ENCODE measurements around the gene MAP10.
"Not testable (repeated sequence)": the region's sequence is repeated elsewhere in the genome, so short reads cannot be mapped to it uniquely, and the experiment has no call there.

The MAP10 gene, protein sequence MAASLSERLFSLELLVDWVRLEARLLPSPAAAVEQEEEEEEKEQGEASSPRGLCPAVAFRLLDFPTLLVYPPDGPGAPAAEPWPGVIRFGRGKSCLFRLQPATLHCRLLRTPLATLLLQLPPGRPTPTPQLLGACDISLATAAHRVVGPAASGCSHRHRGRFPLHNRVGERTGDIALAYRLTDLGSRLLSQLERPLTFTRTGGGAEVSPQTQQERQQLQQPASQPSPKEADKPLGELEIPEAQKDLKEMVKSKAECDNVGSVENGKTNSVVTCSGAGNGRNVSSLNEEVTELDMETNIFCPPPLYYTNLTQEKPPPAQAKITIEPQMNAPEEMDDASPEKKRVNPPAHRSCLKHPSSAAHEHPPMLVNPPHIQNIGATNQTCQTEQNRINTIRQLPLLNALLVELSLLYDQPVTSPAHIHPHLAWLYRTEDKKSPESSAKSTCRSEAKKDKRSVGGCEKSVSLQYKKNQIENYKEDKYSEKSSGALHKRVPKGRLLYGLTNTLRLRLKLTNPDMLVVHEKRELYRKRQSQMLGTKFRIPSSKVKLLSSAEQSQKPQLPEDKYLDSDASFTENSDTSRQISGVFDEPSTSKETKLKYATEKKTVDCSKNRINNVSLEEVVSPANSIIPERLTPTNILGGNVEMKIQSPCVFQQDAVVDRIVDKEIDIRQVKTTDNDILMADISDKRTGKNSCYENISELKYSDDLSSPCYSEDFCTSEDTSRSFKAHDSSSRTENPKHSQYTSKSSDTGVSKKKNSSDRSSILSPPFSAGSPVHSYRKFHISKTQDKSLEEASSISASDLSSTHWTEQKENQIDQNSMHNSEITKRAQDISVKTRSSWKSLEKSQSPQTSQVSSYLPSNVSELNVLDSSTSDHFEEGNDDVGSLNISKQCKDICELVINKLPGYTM

GRCh38 chr1:232805269-232806185 lies at the start of gene MAP10:
Gene MAP10, plus strand, starts transcription at chr1:232805416. Its CDS starts 34 bp downstream, at chr1:232805450.
- DNase-seq = peak; percentile 83

DNA sequence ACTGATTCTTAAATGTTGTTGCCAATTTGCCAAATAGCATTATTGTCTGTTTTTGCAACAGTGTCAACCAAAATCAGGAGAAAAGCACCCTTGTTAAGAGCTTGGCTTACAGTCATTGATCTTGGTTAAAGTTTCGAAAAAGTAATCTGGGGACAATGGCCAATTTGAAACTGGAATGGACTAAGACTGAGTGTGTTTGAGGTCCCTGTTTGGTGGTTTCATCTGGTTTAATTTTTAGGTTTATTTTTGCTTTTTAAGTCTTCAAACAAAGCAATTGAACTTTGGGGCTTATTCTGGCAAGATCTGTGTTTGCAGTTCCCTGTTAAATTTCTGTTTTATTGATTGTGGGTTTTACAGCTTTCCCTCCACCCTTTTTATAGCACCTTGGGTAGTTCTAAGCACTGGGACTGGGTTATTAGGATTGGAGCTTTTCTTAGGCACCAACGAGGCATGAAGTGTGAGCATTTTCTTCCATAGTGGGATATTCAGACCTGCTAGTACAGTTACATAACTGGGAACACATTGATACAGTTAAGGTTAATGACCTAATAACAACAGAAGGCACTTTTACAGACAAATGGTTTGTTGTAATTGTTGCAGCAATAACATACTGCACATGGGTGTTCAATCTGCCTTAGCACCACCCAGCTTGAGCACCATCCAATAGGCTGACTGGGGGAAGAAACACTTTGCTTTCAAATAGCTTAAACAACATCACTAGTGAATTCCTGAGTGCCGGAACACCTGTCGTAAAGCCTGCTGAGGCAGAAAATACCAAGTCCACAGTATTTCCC lies 40.6 kb upstream of the MAP10 start:
- DNase-seq = no peak

- DNase-seq = no peak
Observed at GRCh38 chr1:232765542-232765941, 39.7 kb upstream of the MAP10 start.

- DNase-seq = no peak
Observed at GRCh38 chr1:232766241-232766890, 38.9 kb upstream of the MAP10 start.

GRCh38 chr1:232766904-232767303 lies 38.3 kb upstream of the MAP10 start:
- no peak for DNase-seq

DNA sequence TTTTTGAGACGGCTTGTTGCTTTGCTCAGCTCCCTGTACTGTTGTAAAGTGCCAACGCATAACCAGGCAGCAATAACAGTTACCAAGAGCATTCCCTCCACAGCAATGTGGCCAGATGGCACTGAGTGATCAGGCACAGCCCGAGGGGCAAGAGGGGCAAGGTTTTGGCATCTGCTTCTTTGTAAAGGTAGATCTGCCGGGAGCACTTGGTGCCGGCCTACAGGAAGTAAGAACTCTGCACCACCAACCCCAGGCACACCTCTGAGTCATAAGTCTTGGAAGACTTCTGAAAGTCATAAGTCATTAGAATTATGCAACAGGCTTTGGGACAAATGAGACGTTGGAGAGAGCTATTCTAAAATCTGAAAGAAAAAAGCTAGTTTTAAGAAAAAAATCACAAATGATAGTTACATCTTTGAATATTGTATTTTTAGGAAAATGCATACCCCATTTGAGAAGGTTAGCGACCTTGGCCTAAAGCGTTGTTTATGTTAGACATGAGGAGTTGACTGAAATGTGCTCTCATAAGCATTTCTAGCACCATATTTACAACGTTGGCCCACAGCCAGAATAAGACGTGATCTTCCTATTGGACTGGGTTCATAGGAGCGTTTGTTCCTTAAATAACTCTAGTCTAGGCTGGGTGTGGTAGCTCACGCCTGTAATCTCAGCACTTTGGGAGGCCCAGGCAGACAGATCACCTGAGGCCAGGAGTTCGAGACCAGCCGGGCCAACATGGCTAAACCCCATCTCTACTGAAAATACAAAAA lies 37.7 kb upstream of the MAP10 start:
- no peak for DNase-seq

DNA sequence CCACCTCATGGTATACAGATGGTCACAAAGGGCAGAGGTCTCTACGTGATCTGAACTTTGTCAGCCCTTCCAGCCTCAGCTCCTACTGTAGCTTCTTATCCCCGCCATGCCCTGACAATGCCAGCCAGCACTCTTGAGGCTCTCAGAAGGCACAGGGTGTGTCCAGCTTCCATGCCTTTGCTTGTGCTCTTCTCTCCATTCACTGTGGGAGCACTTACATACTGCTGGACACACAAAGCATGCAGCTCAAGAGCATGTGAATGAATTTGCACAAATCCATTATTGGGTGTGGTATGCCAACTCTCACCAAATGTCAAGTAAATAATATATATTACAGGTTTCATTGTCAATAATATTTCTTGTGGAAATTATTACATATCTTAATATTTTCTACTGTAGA lies 36.4 kb upstream of the MAP10 start:
- no peak for DNase-seq

- no peak for DNase-seq
Observed at GRCh38 chr1:232769733-232770132, 35.5 kb upstream of the MAP10 start.

DNA sequence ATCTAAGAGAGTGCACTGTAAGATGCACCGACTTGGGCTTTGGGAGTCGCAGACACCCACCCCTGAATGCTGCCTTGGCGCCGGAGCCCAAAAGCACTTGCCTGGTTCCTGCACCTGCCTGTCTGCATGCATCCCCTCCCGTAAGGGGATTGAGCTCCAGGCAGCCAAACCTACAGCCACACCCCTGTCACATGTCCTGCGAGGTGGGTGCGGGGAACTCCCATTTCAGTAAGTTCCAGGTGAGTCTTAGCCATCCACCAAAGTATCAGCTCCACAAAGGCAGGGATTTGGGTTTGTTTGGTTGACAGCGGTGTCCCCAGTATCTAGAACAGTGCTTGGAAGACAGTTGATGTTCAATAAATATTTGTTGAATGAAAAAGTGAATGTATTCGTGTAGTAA lies 31.5 kb upstream of the MAP10 start:
- no peak for DNase-seq

- no peak for DNase-seq
Observed at GRCh38 chr1:232776526-232777106, 28.6 kb upstream of the MAP10 start.

GRCh38 chr1:232780354-232780753 lies 24.9 kb upstream of the MAP10 start:
- no peak for DNase-seq

DNA sequence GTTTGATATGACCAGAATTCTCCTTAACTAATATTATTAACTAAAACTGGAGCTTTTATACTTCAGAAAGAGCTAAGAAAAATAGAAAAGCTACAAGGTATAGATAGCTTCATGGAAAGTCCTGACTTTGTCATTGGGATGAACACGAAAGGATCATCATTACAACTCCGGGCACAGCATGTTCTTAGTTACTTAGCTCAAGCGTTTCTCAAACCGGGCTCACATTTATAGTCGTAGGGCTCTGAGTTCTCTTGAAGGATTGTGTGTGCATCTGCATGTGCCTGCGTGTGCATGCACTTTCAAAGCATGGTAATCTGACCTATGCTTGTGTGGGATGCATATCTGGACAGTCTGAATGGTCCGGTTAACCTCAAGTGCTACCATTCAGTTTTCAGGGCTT lies 20.4 kb upstream of the MAP10 start:
- DNase-seq = no peak

DNA sequence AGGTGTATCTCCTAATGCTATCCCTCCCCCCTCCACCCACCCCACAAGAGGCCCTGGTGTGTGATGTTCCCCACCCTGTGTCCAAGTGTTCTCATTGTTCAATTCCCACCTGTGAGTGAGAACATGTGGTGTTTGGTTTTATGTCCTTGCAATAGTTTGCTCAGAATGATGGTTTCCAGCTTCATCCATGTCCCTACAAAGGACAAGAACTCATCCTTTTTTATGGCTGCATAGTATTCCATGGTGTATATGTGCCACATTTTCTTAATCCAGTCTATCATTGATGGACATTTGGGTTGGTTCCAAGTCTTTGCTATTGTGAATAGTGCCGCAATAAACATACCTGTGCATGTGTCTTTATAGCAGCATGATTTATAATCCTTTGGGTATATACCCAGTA lies 19.6 kb upstream of the MAP10 start:
- DNase-seq = not testable (repeated sequence)

DNA sequence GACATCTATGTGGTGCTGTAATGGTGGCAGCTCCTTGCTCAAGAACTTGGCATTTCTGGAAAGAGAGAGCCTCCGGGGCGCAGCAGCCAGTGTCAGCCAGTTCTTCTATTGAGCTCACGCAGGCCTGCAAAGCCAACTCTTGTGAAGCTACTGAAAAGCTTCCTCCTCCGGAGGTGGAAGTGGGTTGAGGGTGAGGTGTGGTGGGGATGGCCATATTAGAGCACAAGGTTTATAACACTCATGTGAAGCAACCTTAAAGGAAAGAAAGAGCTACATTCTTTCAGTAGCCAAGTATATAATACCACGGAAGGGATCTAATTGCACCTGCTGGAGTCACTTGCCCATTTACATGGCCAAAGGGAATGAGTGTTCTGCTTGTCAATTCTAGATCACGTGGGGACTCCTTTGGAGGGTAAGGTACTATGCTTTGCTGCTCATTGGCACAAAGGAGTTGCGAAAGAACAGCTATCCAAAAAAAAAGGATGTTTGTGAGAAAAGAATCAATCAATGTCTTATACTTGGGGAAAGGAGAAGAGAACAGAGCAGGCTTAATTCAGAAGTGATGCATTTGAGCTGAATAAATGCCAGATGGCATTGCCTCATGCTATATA lies 18.3 kb upstream of the MAP10 start:
- no peak for DNase-seq

DNA sequence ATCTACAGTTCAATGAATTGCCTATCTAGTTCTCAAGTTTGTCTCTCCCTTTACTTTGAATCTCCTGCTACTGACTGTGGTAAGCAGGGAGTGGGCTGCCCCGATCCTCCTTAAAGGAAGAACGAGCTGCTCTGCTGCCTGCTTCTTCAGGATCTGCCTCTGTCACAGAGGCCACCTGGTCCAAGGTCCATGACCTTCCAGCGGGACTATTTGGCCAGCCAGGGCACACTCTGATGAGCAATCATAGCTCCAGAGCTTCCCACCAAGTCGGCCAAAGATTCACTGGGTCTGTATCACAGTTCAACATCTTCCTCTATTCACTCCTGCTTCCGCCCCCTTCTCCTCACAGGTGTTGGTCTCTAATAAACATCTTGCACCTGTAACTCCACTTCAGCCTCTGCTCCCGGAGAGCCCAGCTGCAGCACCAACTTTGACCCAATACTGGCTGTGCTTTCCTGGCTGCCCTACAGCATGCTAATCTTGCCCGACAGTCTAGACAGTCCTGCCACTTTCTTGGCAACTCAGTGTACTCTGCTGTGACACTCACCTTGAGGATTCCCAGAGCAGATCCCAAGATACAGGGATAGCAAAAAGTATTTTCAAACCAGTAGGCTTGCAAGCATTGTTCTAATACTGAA lies 16.9 kb upstream of the MAP10 start:
- no peak for DNase-seq

GRCh38 chr1:232789651-232790050 lies 15.6 kb upstream of the MAP10 start:
- DNase-seq = no peak

DNA sequence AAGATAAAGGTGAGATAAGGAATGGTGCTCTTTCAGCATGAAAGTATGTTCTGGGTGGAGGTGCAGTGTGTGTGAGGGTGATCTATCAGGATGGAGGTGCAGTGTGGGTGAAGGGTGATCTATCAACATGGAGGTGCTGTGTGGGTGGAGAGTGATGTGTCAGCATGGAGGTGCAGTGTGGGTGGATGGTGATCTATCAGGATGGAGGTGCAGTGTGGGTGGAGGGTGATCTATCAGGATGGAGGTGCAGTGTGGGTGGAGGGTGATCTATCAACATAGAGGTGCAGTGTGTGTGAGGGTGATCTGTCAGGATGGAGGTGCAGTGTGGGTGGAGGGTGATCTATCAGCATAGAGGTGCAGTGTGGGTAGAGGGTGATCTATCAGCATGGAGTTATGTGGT lies 12.3 kb upstream of the MAP10 start:
- peak; percentile 4 for DNase-seq

GRCh38 chr1:232793944-232794343 lies 11.3 kb upstream of the MAP10 start:
- DNase-seq = no peak

GRCh38 chr1:232795497-232796053 lies 9.6 kb upstream of the MAP10 start:
- DNase-seq = no peak

Data from stimulated activated CD4-positive, alpha-beta T cell treated with anti-CD3 and anti-CD28 coated beads, Interleukin-1b, Interleukin-23, amount 100 ng/mL, for 48 hours (primary cell).